Smooth muscle cell (in vitro differentiated cells): Measurements from ENCODE around the gene PPP4R1. TPM values are rescaled to one million over a fixed set of nuclear protein-coding genes. Genes with fewer than 3 reads are reported as not detected.

Experiments
- DNase-seq: peaks from one replicate; lab custom pipeline; 2025; ENCODE audit not compliant: unreplicated experiment; lab: John Stamatoyannopoulos, UW
- H2AFZ ChIP-seq: fragments of 200-600 bp; sonication (generic); 2 replicates; pipeline ENCODE4 v1.6.0; 2016; ENCODE audit warnings: antibody characterized with exemption, low read depth, mild to moderate bottlenecking
- H3F3A ChIP-seq: fragments of 200-600 bp; sonication (generic); 2 replicates; pipeline ENCODE4 v1.6.0; 2017; ENCODE audit warnings: antibody characterized with exemption, low read depth
- H3K27ac ChIP-seq: fragments of 200-600 bp; sonication (generic); 2 replicates; pipeline ENCODE4 v1.5.1; 2016; ENCODE audit warnings: low read depth, mild to moderate bottlenecking
- H3K27me3 ChIP-seq: fragments of 200-600 bp; sonication (generic); 2 replicates; pipeline ENCODE4 v1.6.1; 2016; ENCODE audit warnings: low read depth, mild to moderate bottlenecking
- H3K36me3 ChIP-seq: fragments of 200-600 bp; sonication (generic); 2 replicates; pipeline ENCODE4 v1.5.1; 2016; ENCODE audit warnings: low read depth
- H3K4me1 ChIP-seq: fragments of 200-600 bp; sonication (generic); 2 replicates; pipeline ENCODE4 v1.5.1; 2016; ENCODE audit warnings: low read depth
- H3K4me2 ChIP-seq: fragments of 200-600 bp; sonication (generic); 2 replicates; pipeline ENCODE4 v1.6.0; 2016; ENCODE audit warnings: mild to moderate bottlenecking
- H3K4me3 ChIP-seq: fragments of 200-600 bp; sonication (generic); 2 replicates; pipeline ENCODE4 v1.5.1; 2016; ENCODE audit warnings: mild to moderate bottlenecking
- H3K79me2 ChIP-seq: fragments of 200-600 bp; sonication (generic); 2 replicates; pipeline ENCODE4 v1.6.0; 2016; ENCODE audit warnings: low read depth, mild to moderate bottlenecking
- H3K9ac ChIP-seq: fragments of 200-600 bp; sonication (generic); 2 replicates; pipeline ENCODE4 v1.6.0; 2016; ENCODE audit warnings: low read depth
- H3K9me3 ChIP-seq: fragments of 200-600 bp; sonication (generic); replicated peaks from 2 replicates; pipeline ENCODE4 v1.5.1; 2016; ENCODE audit warnings: low read depth
- H4K20me1 ChIP-seq: fragments of 200-600 bp; sonication (generic); 2 replicates; pipeline ENCODE4 v1.6.0; 2016; ENCODE audit warnings: low read depth
- CTCF ChIP-seq: fragments of 200-600 bp; sonication (generic); IDR thresholded peaks from 2 replicates; pipeline ENCODE4 v1.5.1; 2017; ENCODE audit warnings: borderline replicate concordance, mild to moderate bottlenecking, antibody characterized with exemption; ENCODE audit not compliant: insufficient read depth, poor library complexity, severe bottlenecking
- WGBS: methylation state at CpG from one replicate; pipeline ENCODE4 v1.1.7; 2016; ENCODE audit warnings: low lambda C conversion rate; 5-methylcytosine and 5-hydroxymethylcytosine counted together
- polyA plus RNA-seq: library from polyadenylated mRNA; unstranded; fragments of >200 nt; fragmentation: Nextera tagmentation; extraction: Ambion mirVana; gene quantifications from 2 replicates; pipeline ENCODE4 v1.2.1, GENCODE V29; 2016
- total RNA-seq: library from RNA; depleted of rRNA; stranded (reverse); fragments of >200 nt; gene quantifications from 2 replicates; pipeline ENCODE4 v1.2.3, GENCODE V29; 2014

PPP4R1 gene
- total and polyA plus RNA-seq, 2 experiments from 2014 or later, result 25.9 to 78.4 TPM

- Histone ChIP-seq H3K27ac (no peak overlapping the region), H3K4me3 (no peak overlapping the region), H3K27me3 (no peaks in the 10 kb centered on the region), H3K9me3 (no peaks in the 10 kb centered on the region), H3K36me3 (no peaks in the 10 kb centered on the region), H3K9ac (no peak overlapping the region), H3K4me2 (no peak overlapping the region), H2AFZ (no peak overlapping the region), H4K20me1 (peaks cover 23% of the 10 kb centered on the region), H3K79me2 (peaks cover 11% of the 10 kb centered on the region), H3F3A (no peaks in the 10 kb centered on the region), H3K4me1 (no peaks in the 10 kb centered on the region)
- DNase-seq, result no peak
- TF ChIP-seq CTCF, result no peak
- 92% methylated on average over 6 of the region's 6 CpGs for WGBS
These were observed 96.5 kb downstream of the PPP4R1 start for GRCh38 chr18:9517869-9518268.

- Histone ChIP-seq H3K27ac (no peak overlapping the region), H2AFZ (no peak overlapping the region), H3K9me3 (no peaks in the 10 kb centered on the region), H3F3A (no peaks in the 10 kb centered on the region), H3K4me1 (no peaks in the 10 kb centered on the region), H4K20me1 (peaks cover 28% of the 10 kb centered on the region), H3K36me3 (no peaks in the 10 kb centered on the region), H3K27me3 (no peaks in the 10 kb centered on the region), H3K4me3 (no peak overlapping the region), H3K4me2 (no peak overlapping the region), H3K79me2 (peaks cover 25% of the 10 kb centered on the region), H3K9ac (no peak overlapping the region)
- DNase-seq, result no peak
- WGBS, result 69% methylated on average over 4 of the region's 4 CpGs
- TF ChIP-seq CTCF, result peak; percentile 86
These were observed 97.8 kb downstream of the PPP4R1 start for GRCh38 chr18:9516437-9517064.

GRCh38 chr18:9513971-9514512 lies 100.3 kb downstream of the PPP4R1 start:
- Histone ChIP-seq H3K4me3 (no peak overlapping the region), H3K27me3 (no peaks in the 10 kb centered on the region), H3K27ac (peak overlapping the region; percentile 44), H3K9me3 (no peaks in the 10 kb centered on the region), H4K20me1 (peaks cover 41% of the 10 kb centered on the region), H3K4me1 (no peaks in the 10 kb centered on the region), H2AFZ (no peak overlapping the region), H3F3A (no peaks in the 10 kb centered on the region), H3K4me2 (peak overlapping the region; percentile 16), H3K36me3 (no peaks in the 10 kb centered on the region), H3K79me2 (peaks cover 32% of the 10 kb centered on the region), H3K9ac (no peak overlapping the region)
- no peak for TF ChIP-seq CTCF
- 75% methylated on average over 6 of the region's 6 CpGs for WGBS
- no peak for DNase-seq
